T-helper 2 cell treated with Interferon-gamma antibody and Interleukin-4, amounts not matched to agents 100 ng/mL and 5 ng/mL, for 36 hours (primary cell): Measurements from ENCODE around the gene GPR152. TPM values are rescaled to one million over a fixed set of nuclear protein-coding genes. Genes with fewer than 3 reads are reported as not detected.
"Not testable (repeated sequence)": the region's sequence is repeated elsewhere in the genome, so short reads cannot be mapped to it uniquely, and the experiment has no call there.

Experiments
- intact Hi-C: fragments of 100-400 bp; cut with micrococcal nuclease; formaldehyde crosslinking; loops from one replicate; pipeline ENCODE4 v1.15.1; 2023
- total RNA-seq: library from RNA; stranded (reverse); gene quantifications from 2 replicates; pipeline ENCODE4 v1.2.3, GENCODE V29; 2022

GPR152 gene
- total RNA-seq, 1 donor from 2014 or later = not detected

- intact Hi-C loops = no loop called here
These were observed 37.6 kb upstream of the GPR152 start for GRCh38 chr11:67489885-67490726.

DNA sequence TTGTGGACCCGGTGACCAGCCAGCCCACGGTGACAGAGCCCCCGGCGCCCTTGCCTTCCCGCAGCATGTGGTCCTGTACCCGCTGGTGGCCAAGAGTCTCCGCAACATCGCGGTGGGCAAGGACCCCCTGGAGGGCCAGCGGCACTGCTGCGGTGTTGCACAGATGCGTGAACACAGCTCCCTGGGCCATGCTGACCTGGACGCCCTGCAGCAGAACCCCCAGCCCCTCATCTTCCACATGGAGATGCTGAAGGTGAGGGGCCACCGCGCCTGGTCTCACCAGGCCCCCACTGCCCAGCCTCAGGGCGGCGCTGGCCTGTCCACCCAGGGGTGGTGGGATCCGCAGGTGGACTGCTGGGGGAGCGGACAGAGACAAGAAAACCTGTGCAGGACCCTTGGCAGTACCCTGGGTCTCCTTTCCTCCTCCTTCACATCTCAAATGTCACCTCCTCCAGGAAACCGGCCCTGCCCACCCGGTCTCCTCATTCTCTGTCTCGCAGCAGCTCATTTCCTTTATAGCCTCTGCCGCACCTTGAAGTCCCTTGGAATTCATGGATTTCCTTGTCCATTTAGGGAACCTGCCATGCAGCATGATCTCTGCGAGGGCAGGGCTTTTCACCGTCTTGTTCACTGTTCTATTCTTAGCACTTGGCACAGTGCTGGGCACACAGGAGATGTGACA is 36.8 kb upstream of the GPR152 start:
- intact Hi-C loops = no loop called here

DNA sequence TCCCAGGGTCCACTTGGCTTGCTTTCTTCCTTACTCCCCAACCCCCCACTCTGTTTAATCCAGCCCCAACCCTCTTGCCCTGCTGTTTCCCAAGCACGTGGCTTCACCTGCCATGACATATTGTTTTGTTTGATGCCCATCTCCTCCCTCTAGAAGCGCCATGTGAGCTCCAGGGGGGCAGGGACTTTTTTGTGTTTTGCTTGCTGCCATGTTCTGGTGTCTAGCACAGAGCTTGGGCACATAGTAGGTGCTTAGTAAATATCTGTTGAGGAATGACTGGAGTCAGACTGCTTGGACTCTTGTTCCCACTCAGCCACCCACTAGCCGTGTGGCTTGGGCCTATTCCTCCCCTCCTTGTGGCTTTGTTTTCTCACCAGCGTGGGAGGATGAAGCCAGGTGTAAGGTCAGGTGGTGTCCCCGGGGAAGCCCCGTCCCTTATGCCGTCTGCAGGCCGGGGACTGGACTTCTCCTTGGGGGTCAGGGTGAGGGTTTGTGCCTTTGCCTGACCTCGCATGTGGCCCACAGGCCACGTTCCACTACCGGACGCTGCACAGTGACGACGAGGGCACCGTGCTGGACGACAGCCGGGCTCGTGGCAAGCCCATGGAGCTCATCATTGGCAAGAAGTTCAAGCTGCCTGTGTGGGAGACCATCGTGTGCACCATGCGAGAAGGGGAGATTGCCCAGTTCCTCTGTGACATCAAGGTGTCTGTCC is 34.1 kb upstream of the GPR152 start:
- intact Hi-C loops = no loop called here

DNA sequence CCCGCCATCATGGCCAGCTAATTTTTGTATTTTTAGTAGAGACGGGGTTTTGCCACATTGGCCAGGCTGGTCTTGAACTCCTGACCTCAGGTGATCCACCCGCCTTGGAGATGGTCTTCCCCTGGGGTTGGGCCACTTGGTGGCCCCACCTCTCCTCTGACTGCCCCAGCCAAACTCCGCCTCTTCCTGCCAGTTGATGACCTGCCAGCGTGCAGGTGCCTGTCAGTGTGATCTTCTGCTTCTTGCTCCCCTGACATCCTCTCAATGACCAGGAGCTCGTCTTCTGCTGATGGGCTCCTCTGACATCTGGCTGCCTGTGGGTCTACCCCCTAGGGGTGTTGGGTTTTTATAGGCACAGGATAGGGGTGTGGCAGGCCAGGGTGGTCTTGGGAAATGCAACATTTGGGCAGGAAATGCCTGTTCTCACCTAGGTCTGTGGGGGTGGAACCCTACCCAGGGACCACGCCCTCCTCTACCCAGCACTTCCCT is 33.4 kb upstream of the GPR152 start:
- intact Hi-C loops = loop anchor here (1.0 to 2.0 kb wide), 2 partner anchors 22 to 47 kb away; no protein-coding TSS in a partner anchor

- intact Hi-C loops = loop anchor here (1.0 to 2.0 kb wide), 5 partner anchors 16 to 83 kb away; partner anchors contain the start of gene TMEM134
These were observed 32.4 kb upstream of the GPR152 start for GRCh38 chr11:67484847-67485311.

DNA sequence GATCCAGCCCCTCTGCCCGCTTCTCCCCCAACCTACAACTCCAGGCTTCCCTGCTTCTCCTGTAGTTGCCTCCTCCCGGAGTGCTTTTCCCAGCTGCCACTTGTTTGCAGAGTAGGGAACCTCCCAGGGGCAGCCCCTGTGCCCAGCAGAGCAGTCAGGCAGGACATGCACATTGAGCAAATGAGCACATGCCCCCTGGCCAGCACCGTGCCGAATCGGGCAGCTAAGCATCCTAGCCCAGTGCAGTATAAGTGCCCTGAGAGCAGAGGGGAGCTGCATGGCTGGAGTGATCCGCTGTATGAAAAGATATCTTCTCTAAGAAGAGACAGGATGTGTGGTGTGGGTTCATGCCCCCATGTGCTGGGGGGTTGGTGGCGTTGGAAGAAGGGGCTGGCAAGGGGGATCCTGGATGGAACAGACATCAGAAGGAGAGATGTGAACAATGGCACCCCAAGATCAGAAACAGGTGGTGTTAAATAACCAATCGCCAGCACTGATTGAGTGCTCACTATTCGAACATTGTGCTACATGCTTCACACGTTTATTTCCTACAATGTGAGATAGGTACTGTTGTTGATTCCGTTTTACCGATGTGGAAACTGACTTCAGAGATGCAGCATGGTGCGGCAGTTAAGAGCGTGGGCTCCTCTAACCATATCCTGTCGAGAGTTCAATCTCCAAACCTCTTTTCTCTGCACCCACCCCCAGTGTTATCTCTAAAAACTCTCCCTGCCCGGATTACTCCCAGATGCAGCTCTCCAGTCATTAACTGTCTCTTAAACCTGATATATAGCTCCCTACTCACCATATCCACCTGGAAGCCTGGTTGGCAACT is 31.5 kb upstream of the GPR152 start:
- intact Hi-C loops = loop anchor here (1.0 to 2.0 kb wide), 6 partner anchors 15 to 131 kb away; partner anchors contain the start of genes POLD4, RPS6KB2 and TMEM134

DNA sequence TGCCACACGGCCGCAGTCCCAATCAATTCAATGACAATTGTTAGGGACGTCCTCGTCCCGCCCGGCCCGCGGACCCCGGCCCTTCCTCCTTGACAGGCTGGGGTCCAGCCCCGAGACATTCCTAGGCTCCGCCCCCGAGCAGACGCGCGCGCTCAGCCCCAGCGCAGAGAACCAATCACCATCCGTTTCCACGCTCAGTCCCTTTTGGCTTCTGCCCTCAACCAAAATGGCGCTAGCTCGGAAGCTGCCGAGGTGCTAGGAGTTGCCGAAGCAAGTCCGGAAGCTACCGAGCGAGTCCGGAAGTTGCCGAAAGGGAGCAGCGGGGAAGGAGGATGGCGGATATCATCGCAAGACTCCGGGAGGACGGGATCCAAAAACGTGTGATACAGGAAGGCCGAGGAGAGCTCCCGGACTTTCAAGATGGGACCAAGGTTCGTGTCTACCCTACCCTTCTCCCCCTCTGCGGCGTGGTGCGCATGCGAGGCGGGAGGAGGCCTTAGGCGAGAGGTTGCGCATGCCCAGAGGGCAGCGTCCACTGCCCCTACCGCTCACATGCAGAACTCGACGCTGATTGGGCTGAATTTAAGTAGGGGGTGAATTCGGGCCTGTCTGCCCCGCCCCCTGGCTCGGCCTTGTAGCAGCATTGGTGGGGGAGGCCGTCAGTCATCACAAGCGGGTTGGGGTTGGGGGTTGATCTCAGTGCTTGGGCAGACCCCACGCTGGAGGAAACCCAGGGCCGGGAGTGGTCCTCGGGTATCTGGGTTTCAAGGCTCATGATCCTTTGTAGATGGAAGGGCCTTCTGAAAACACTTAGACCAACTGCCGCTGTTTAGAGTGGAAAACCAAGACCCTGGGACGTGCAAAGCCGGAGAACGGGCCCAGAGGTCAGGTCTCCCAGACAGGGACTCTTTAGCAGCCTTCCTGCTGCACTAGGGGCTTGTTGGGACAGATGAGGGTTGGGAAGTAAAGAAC is 30.6 kb upstream of the GPR152 start, which contains the start of gene AIP:
Gene AIP, plus strand, starts transcription at position 200 of the 972 bp plus-strand sequence. Its CDS starts 133 bp downstream, at position 333.
- intact Hi-C loops = loop anchor here (1.0 kb wide), 2 partner anchors 55 to 130 kb away; partner anchors contain the start of genes POLD4 and RPS6KB2

DNA sequence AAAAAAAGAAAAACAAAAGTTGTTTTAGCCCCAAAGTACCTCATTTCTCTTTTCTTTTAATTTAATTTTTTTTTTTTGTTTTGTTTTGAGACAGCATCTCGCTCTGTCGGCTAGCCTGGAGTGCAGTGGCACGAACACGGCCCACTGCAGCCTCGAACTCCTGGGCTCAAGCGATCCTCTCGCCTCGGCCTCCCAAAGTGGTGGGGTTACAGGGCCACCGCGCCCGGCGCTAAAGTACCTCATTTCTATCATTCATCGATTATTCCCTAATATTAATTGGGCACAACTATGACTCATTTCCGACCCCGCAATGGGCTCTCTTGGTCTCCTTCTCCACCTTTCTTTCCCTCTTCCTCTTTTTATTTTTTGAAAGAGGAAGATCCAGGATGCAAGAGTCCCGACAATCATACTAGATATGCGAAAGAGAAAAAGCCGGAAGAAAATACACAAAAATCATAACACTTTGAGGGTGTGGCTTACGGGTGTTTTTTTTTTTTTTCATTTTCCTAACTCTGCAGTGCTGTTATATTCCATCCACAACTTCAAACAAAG is 29.8 kb upstream of the GPR152 start:
- intact Hi-C loops = no loop called here

GRCh38 chr11:67477344-67478050 is 25.0 kb upstream of the GPR152 start:
- intact Hi-C loops = not testable (repeated sequence)

- intact Hi-C loops = not testable (repeated sequence)
These were observed 24.2 kb upstream of the GPR152 start for GRCh38 chr11:67476692-67477091.

GRCh38 chr11:67472882-67473281 is 20.4 kb upstream of the GPR152 start:
- intact Hi-C loops = no loop called here

GRCh38 chr11:67470337-67471002 is 17.9 kb upstream of the GPR152 start:
- intact Hi-C loops = no loop called here

- intact Hi-C loops = loop anchor here (1.0 to 5.0 kb wide), 6 partner anchors 15 to 79 kb away; partner anchors contain the start of genes RAD9A and RPS6KB2
These were observed 16.9 kb upstream of the GPR152 start for GRCh38 chr11:67469508-67469811.

- intact Hi-C loops = loop anchor here (1.0 to 5.0 kb wide), 6 partner anchors 15 to 78 kb away; partner anchors contain the start of genes RAD9A and RPS6KB2
These were observed 16.4 kb upstream of the GPR152 start, which contains the start of gene TMEM134 for GRCh38 chr11:67468759-67469507. Gene TMEM134 (minus strand): TSS chr11:67469251. CDS start chr11:67469192, 59 bp downstream.

DNA sequence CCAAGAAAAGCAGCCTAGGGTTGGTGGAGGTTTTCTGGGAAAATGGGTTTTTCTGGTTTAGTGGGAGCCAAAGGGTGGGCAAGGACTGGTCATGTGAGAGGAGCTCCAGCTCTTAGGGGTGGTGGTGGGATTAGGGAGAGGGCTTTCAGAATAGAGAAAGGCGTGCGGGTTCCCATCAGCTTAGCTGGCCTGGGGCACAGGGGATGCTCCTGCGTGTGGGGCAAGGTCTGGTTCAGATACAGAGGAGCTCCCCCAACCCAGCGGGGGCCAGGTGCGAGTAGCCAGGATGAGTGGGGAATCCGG is 15.9 kb upstream of the GPR152 start:
- intact Hi-C loops = loop anchor here (2.0 to 5.0 kb wide), 3 partner anchors 30 to 78 kb away; partner anchors contain the start of genes RAD9A and RPS6KB2

- intact Hi-C loops = loop anchor here (2.0 to 5.0 kb wide), 3 partner anchors 29 to 77 kb away; partner anchors contain the start of genes RAD9A and RPS6KB2
These were observed 15.5 kb upstream of the GPR152 start for GRCh38 chr11:67468056-67468455.
